ENCODE data around the gene ANKS3.

Gene ANKS3

GRCh38 chr16:4768549-4769305, 34.7 kb upstream of the ANKS3 start:
- peak overlapping the region; percentile 37 for H3K27ac ChIP-seq (ENCODE audit: low read depth, low read length)
- no peaks in the 10 kb centered on the region for H3K27me3 ChIP-seq (ENCODE audit: insufficient read depth, low read length)
- no peaks in the 10 kb centered on the region for H3K9me3 ChIP-seq (ENCODE audit: insufficient read depth, low read depth, low read length)
- H3K4me1 ChIP-seq (ENCODE audit: insufficient read depth, low read length) = no peaks in the 10 kb centered on the region
- 6% methylated on average over 48 of the region's 48 CpGs for WGBS
- peak overlapping the region; percentile 64 for H3K4me3 ChIP-seq (ENCODE audit: low read length)
- peaks cover 17% of the 10 kb centered on the region for H3K36me3 ChIP-seq (ENCODE audit: insufficient read depth, low read length)
- H3K9ac ChIP-seq (ENCODE audit: low read depth, low read length) = peak overlapping the region; percentile 64

- Histone ChIP-seq H3K9ac (ENCODE audit: low read depth, low read length) (peak overlapping the region; percentile 64), H3K27ac (ENCODE audit: low read depth, low read length) (peak overlapping the region; percentile 37), H3K27me3 (ENCODE audit: insufficient read depth, low read length) (no peaks in the 10 kb centered on the region), H3K36me3 (ENCODE audit: insufficient read depth, low read length) (peaks cover 23% of the 10 kb centered on the region), H3K4me1 (ENCODE audit: insufficient read depth, low read length) (no peaks in the 10 kb centered on the region), H3K9me3 (ENCODE audit: insufficient read depth, low read depth, low read length) (no peaks in the 10 kb centered on the region), H3K4me3 (ENCODE audit: low read length) (peak overlapping the region; percentile 64)
- 83% methylated on average over 17 of the region's 17 CpGs for WGBS
Observed at GRCh38 chr16:4767872-4768548, 33.9 kb upstream of the ANKS3 start.

GRCh38 chr16:4766875-4767628, 33.0 kb upstream of the ANKS3 start, which contains the start of gene ZNF500:
Gene ZNF500, minus strand, starts transcription at chr16:4767162. Its CDS starts 1,184 bp downstream, at chr16:4765978.
- Histone ChIP-seq H3K27ac (ENCODE audit: low read depth, low read length) (peak within 1 kb of the TSS; percentile 77; the same call in 1 of the 2 replicates), H3K4me3 (ENCODE audit: low read length) (peak within 1 kb of the TSS; percentile 74)
- WGBS = 9% methylated on average over 72 of the region's 72 CpGs

GRCh38 chr16:4765511-4766474, 31.7 kb upstream of the ANKS3 start:
- Histone ChIP-seq H3K4me1 (ENCODE audit: insufficient read depth, low read length) (no peaks in the 10 kb centered on the region), H3K9me3 (ENCODE audit: insufficient read depth, low read depth, low read length) (no peaks in the 10 kb centered on the region), H3K27me3 (ENCODE audit: insufficient read depth, low read length) (no peaks in the 10 kb centered on the region), H3K9ac (ENCODE audit: low read depth, low read length) (peak overlapping the region; percentile 86; the same call in 1 of the 2 replicates), H3K27ac (ENCODE audit: low read depth, low read length) (no peak overlapping the region), H3K36me3 (ENCODE audit: insufficient read depth, low read length) (peaks cover 40% of the 10 kb centered on the region), H3K4me3 (ENCODE audit: low read length) (peak overlapping the region; percentile 74)
- WGBS = 85% methylated on average over 26 of the region's 26 CpGs

More at GRCh38 chr16:4766875-4767628, 33.0 kb upstream of the ANKS3 start, which contains the start of gene ZNF500:
- Histone ChIP-seq H3K9ac (ENCODE audit: low read depth, low read length) (peak within 1 kb of the TSS; percentile 86), H3K27me3 (ENCODE audit: insufficient read depth, low read length) (no peaks in the 10 kb centered on the region), H3K9me3 (ENCODE audit: insufficient read depth, low read depth, low read length) (no peaks in the 10 kb centered on the region), H3K4me1 (ENCODE audit: insufficient read depth, low read length) (no peaks in the 10 kb centered on the region), H3K36me3 (ENCODE audit: insufficient read depth, low read length) (peaks cover 31% of the 10 kb centered on the region)

GRCh38 chr16:4763791-4764190, 29.7 kb upstream of the ANKS3 start:
- no peaks in the 10 kb centered on the region for H3K4me1 ChIP-seq (ENCODE audit: insufficient read depth, low read length)
- 98% methylated on average over 7 of the region's 7 CpGs for WGBS

GRCh38 chr16:4762205-4762604, 28.1 kb upstream of the ANKS3 start:
- H3K4me1 ChIP-seq (ENCODE audit: insufficient read depth, low read length) = no peaks in the 10 kb centered on the region
- WGBS = 92% methylated on average over 9 of the region's 9 CpGs
- no peak overlapping the region for H3K27ac ChIP-seq (ENCODE audit: low read depth, low read length)
- H3K9ac ChIP-seq (ENCODE audit: low read depth, low read length) = no peak overlapping the region
- no peaks in the 10 kb centered on the region for H3K27me3 ChIP-seq (ENCODE audit: insufficient read depth, low read length)
- no peaks in the 10 kb centered on the region for H3K9me3 ChIP-seq (ENCODE audit: insufficient read depth, low read depth, low read length)
- H3K36me3 ChIP-seq (ENCODE audit: insufficient read depth, low read length) = peaks cover 70% of the 10 kb centered on the region
- no peak overlapping the region for H3K4me3 ChIP-seq (ENCODE audit: low read length)

More at GRCh38 chr16:4763791-4764190, 29.7 kb upstream of the ANKS3 start:
- H3K9me3 ChIP-seq (ENCODE audit: insufficient read depth, low read depth, low read length) = no peaks in the 10 kb centered on the region
- no peak overlapping the region for H3K4me3 ChIP-seq (ENCODE audit: low read length)
- no peak overlapping the region for H3K27ac ChIP-seq (ENCODE audit: low read depth, low read length)
- no peak overlapping the region for H3K9ac ChIP-seq (ENCODE audit: low read depth, low read length)
- peaks cover 59% of the 10 kb centered on the region for H3K36me3 ChIP-seq (ENCODE audit: insufficient read depth, low read length)
- no peaks in the 10 kb centered on the region for H3K27me3 ChIP-seq (ENCODE audit: insufficient read depth, low read length)

- Histone ChIP-seq H3K9me3 (ENCODE audit: insufficient read depth, low read depth, low read length) (peaks cover 4% of the 10 kb centered on the region; the same call in 1 of the 2 replicates), H3K36me3 (ENCODE audit: insufficient read depth, low read length) (peaks cover 80% of the 10 kb centered on the region), H3K27ac (ENCODE audit: low read depth, low read length) (no peak overlapping the region), H3K27me3 (ENCODE audit: insufficient read depth, low read length) (no peaks in the 10 kb centered on the region), H3K9ac (ENCODE audit: low read depth, low read length) (no peak overlapping the region), H3K4me1 (ENCODE audit: insufficient read depth, low read length) (no peaks in the 10 kb centered on the region), H3K4me3 (ENCODE audit: low read length) (no peak overlapping the region)
- WGBS = 94% methylated on average over 23 of the region's 23 CpGs
Observed at GRCh38 chr16:4760221-4760910, 26.3 kb upstream of the ANKS3 start.

GRCh38 chr16:4755687-4756086, 21.6 kb upstream of the ANKS3 start:
- no peaks in the 10 kb centered on the region for H3K27me3 ChIP-seq (ENCODE audit: insufficient read depth, low read length)
- no peak overlapping the region for H3K27ac ChIP-seq (ENCODE audit: low read depth, low read length)
- 92% methylated on average over 6 of the region's 6 CpGs for WGBS
- H3K36me3 ChIP-seq (ENCODE audit: insufficient read depth, low read length) = peaks cover 83% of the 10 kb centered on the region
- H3K9ac ChIP-seq (ENCODE audit: low read depth, low read length) = no peak overlapping the region
- H3K9me3 ChIP-seq (ENCODE audit: insufficient read depth, low read depth, low read length) = peaks cover 4% of the 10 kb centered on the region; the same call in 1 of the 2 replicates
- no peak overlapping the region for H3K4me3 ChIP-seq (ENCODE audit: low read length)
- no peaks in the 10 kb centered on the region for H3K4me1 ChIP-seq (ENCODE audit: insufficient read depth, low read length)

GRCh38 chr16:4754865-4755264, 20.8 kb upstream of the ANKS3 start:
- H3K4me1 ChIP-seq (ENCODE audit: insufficient read depth, low read length) = no peaks in the 10 kb centered on the region
- H3K9me3 ChIP-seq (ENCODE audit: insufficient read depth, low read depth, low read length) = peaks cover 4% of the 10 kb centered on the region; the same call in 1 of the 2 replicates
- H3K27me3 ChIP-seq (ENCODE audit: insufficient read depth, low read length) = no peaks in the 10 kb centered on the region
- H3K36me3 ChIP-seq (ENCODE audit: insufficient read depth, low read length) = peaks cover 74% of the 10 kb centered on the region
- WGBS = 96% methylated on average over 4 of the region's 4 CpGs
- no peak overlapping the region for H3K9ac ChIP-seq (ENCODE audit: low read depth, low read length)
- H3K4me3 ChIP-seq (ENCODE audit: low read length) = no peak overlapping the region
- no peak overlapping the region for H3K27ac ChIP-seq (ENCODE audit: low read depth, low read length)

- H3K36me3 ChIP-seq (ENCODE audit: insufficient read depth, low read length) = peaks cover 59% of the 10 kb centered on the region
- no peak overlapping the region for H3K27ac ChIP-seq (ENCODE audit: low read depth, low read length)
- 95% methylated on average over 11 of the region's 11 CpGs for WGBS
- no peak overlapping the region for H3K4me3 ChIP-seq (ENCODE audit: low read length)
- no peaks in the 10 kb centered on the region for H3K4me1 ChIP-seq (ENCODE audit: insufficient read depth, low read length)
- H3K9me3 ChIP-seq (ENCODE audit: insufficient read depth, low read depth, low read length) = peaks cover 4% of the 10 kb centered on the region; the same call in 1 of the 2 replicates
- no peaks in the 10 kb centered on the region for H3K27me3 ChIP-seq (ENCODE audit: insufficient read depth, low read length)
- no peak overlapping the region for H3K9ac ChIP-seq (ENCODE audit: low read depth, low read length)
Observed at GRCh38 chr16:4753227-4753626, 19.2 kb upstream of the ANKS3 start.

All from HUES64 (cell line).